HG03354 (cell line): ENCODE results near the gene NOS1AP.
"Not testable (repeated sequence)": the region's sequence is repeated elsewhere in the genome, so short reads cannot be mapped to it uniquely, and the experiment has no call there.

Experiments used
- ATAC-seq: cut with Tn5 transposase; IDR thresholded peaks from one replicate; pipeline ENCODE4 v1.9.1; 2021; ENCODE audit warnings: mild to moderate bottlenecking; ENCODE audit not compliant: unreplicated experiment, poor library complexity, severe bottlenecking

NOS1AP gene

DNA sequence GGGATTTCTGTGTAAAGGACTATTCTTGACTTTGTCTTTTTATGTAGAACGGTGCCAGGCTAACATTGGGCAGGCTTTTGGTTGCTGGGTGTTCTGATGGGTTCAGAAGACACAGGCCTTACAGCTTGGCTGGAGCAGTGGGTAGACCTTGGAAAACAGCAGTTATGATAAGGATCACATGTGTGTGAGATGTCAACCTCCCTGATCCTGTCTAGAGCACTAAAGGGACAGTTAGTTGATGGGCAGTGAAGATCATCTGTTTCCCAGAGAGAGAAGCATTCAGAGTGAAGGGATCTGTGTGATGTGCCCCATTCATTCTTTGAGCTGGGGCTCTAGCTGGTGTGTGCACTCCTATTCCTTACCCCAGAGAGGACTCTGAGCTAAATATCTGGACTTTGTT, 88.0 kb downstream of the NOS1AP start:
- no peak for ATAC-seq

DNA sequence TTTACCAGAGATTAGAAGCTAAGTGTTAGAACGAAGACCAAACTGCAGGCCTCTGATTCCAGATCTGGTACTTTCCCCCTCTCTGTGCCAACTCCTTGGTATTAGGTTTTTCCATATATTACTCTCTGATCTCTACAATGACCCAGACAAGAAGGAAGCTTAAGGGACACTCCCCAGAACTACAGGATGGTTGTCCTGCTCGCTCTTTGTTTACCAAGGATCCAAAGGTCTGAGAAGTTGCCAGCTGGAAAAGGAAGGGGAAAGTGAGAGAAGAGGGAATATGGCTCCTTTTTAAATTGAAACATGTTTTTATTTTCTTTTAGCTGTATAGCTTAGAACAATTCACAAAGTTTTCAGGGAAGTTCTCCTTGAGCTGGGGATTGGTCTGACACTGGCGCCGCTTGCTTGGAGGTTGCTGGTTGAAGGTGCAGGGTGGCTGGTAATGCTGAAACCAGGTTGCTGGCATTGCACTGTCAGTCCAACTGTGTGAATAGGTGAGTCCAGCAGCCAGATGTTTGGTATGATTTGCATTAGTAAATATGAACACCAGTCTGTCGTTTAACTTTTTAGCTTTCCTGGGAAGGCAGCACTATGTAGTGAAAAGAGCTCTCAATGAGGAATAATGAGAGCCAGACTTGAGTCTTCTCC, 89.3 kb downstream of the NOS1AP start:
- no peak for ATAC-seq

DNA sequence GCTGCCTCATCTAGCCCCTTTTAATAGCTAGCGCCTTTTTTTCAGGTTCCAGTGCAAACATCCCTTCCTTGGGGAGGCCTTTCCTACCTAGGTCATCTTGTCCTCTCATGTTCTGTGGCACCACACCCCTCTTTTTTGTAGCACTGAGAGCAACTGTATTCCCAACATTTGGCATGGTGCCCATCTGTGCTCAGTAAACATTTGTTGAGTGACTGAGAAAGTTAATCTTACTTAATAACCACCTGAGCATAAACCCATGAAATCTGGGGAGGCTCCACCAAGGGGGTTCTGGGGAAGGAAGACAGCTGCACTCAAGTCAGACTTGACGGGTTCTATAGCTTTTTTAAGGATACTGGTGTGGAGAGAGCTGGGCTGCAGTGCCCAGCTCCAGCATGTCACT, 90.0 kb downstream of the NOS1AP start:
- no peak for ATAC-seq

DNA sequence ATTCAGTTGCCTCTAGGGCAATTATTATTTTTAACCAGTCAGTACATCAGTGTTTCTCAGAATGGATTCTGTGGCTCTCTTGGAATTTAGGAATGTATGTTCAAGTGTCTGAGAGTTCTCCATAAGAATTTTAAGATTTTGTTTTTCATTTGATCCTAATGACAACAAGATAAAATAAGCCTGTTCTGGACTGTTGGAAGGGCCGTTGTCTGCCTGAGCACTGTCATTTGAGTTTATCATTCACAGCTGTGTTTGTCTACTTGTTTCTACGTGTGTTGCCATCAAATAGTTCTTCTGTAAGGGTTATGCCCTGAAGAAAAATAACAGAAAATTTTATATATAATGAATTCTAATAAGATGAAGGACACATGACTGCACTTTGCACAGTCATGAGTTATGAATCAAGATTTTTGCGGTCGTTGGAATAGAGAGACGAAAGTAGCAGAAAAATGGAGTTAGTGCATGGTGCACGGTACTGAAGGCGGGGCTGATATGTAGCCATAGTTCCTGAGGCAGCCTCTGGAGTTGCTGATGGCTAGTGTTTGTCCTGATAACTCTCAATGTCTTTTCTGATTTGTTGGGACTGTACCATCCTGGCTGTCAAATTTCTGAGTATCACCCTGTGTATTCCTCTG, 92.5 kb downstream of the NOS1AP start:
- no peak for ATAC-seq

DNA sequence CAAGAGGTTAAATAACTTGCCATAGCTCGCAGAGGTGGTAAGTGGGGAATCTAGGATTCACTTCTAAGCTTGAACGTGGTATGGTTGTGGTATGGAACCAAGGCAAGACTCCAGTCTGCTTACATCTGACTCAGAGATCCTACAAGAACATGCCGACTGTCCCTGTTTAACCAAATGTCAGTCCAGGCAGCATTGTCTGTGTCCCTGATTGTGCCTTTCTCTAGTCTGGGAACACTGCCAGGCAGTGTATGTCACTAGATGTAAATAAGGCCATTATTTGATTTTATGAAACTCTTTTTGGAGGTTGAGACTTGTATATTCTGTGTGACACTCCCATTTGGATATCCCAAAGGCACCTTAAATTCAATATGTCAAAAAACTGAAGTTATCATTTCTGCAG, 96.0 kb downstream of the NOS1AP start:
- ATAC-seq: no peak

DNA sequence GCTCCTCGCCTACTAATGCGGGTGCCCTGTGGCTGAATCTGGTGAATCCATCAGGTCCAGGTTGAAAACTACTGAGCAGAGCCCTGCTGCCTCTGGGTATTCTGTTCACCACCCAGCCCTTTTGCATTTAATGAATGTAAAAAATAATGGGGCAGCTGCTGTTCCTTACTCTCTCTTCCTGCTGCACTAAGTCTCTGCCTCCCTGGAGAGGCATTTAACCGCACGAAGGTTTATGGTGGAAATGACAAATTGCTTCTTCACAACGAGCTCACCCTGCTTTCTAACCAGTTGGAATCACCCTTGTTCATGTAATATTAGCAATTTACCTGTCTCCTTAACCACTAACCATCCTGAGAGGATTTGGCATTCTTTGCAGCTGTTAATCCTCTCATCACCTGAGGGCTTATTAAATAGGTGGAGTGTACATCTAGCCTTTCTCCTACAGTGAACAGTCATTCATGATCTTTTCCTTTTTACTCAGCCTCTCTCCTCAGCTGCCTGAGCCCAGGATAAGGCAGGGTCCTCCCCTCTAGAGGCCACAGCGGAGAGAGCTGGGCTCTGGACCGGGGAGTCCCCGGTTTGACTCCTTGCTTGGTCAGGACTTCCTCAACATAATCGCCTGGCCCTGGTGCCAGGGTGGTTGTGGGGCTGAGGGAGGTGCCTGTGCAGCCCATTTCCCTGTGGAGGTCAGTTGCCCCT, 97.6 kb downstream of the NOS1AP start:
- no peak for ATAC-seq

DNA sequence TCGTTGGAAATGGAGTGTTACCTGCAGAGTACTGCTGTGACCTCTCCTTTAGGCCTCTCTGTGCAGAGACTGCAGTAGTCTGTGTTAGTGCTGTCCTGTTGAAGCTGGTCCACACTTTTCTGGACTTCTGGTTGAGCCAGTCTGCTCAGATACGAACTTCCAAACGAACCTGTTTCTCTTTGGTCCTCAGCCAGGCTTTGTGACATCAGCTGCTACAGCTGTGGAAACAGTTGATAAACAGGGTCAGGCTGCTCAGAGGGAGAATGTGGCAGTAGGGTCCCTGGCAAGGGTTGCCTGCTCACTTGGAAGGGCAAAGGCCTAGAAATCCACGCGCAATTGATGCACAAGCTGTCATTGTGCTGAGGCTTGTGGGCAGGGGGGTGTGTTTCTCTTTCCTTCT, 98.8 kb downstream of the NOS1AP start:
- ATAC-seq: no peak

DNA sequence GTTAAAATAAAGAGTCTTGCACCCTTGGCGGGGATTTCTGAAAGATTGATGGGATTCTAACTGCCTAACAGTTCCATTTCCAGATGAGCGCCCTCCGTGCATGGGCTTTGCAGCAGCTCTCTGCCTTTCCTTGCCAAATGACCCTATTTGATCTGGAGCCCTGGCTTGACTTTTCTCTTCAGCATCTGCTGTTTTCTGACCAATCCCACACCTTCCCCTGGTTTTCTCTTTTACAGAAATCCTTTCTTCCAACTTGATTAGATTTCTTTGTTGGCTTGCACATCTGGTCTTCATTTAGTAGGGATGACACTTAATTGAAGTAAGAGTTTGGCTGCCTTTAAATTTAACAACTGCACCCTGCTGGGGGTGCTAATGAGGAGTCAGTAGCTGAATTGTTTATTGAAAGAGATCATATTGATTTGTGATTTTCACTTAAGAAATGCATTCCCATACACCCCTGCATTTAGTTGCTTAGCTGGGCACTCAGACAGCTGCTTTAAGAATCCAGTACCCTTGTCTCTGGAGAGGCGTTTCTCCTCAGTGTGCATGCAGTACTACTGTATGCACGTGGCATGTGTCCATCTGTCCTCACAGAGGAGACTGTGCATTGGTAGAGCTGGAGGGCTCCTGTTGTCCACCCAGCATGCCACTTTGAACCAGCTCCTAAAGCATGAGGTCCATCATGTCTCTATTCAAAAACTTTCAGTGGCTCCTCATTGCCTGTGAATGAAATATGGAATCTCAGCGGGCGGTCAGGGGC, 99.7 kb downstream of the NOS1AP start:
- no peak for ATAC-seq

DNA sequence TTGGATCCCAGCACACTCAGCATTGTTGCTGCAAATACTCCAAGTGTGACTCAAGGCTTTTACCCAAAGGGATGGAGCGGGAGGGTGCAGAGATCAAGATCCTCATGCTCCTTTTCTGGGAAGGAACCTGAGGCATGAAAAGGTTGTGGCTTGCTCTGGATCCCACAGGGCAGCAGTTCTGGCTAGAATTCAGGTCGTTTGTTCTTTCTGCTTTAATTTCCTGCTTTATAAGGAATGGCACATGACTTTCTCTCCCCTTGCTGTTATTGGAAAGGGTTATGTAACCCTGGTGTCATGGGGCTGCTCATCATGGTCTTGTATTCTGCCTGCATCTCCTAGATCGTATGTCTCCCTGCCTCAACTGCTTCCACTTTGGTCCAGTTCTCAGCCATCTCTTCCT, 101.6 kb downstream of the NOS1AP start:
- ATAC-seq: no peak

DNA sequence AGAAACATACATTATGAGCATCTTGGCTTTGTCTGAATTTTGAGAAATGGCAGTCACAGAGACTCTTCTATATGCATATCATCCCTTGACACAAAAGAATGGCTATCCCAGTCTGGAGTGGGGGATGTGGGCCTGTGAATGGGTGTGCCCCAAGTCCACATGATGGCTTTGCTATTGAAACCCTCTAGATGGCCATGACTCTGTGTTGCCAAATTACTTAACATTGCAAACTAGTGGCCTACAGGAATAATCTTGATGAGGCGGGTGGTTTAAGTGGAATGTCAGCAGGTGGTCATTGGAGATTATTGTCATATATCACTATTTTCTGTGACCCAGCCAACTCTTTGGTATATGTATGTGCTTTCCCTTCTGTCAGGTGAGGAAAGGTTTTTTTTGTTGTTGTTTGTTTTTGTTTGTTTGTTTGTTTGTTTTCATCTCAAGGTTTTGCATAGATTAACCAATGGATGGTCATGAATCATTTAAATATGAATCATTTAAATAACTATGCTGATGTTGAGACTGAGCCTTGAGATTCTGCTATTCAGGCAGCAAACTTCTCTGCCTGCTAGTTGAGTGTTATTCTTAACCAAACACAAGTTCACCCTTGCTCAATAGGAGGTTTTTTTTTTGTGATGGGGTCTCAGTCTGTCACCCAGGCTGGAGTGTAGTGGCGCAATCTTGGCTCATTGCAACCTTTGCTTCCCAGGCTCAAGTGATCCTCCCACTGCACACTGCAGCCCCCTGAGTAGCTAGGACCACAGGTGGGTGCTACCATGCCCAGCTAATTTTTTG, 103.0 kb downstream of the NOS1AP start:
- ATAC-seq: no peak

DNA sequence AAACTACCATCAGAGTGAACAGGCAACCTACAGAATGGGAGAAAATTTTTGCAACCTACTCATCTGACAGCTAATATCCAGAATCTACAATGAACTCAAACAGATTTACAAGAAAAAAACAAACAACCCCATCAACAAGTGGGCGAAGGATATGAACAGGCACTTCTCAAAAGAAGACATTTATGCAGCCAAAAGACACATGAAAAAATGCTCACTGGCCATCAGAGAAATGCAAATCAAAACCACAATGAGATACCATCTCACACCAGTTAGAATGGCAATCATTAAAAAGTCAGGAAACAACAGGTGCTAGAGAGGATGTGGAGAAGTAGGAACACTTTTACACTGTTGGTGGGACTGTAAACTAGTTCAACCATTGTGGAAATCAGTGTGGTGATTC, 104.1 kb downstream of the NOS1AP start:
- ATAC-seq: not testable (repeated sequence)

DNA sequence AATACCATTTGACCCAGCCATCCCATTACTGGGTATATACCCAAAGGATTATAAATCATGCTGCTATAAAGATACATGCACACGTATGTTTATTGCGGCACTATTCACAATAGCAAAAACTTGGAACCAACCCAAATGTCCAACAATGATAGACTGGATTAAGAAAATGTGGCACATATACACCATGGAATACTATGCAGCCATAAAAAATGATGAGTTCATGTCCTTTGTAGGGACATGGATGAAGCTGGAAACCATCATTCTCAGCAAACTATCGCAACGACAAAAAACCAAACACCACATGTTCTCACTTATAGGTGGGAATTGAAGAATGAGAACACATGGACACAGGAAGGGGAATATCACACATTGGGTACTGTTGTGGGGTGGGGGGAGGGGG, 104.5 kb downstream of the NOS1AP start:
- not testable (repeated sequence) for ATAC-seq

DNA sequence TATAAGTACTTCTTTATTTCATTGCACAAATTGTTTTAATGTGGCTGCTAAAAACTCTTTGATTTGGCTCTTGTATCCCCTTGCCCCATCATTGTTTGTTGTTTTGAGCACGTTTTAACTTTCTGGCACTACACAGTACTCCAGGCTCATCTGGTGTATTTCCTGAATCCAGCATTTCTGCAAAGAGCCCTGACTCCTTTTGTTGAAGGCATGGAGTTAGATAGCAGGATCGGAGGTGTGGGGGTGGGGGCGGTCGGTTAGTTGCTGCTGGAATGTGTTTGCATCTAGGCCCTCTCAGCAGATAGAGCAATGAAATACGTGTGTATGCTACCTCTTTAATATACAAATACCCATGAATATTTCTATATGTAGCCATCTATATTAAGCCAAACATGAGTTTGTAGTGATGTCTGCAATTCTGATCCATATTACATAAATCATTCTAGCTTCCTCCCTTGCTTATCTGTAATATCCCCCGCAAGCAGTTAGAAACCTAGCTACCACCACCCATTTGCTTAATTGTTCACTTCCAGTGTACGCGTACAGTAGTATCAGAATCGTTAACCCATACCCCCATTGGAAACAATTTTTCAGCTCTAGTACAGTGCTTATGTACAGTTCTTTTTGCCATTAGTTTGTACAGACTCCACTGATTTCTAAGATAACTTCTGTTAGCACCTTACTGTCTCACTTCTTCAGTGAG, 106.0 kb downstream of the NOS1AP start:
- ATAC-seq: no peak

DNA sequence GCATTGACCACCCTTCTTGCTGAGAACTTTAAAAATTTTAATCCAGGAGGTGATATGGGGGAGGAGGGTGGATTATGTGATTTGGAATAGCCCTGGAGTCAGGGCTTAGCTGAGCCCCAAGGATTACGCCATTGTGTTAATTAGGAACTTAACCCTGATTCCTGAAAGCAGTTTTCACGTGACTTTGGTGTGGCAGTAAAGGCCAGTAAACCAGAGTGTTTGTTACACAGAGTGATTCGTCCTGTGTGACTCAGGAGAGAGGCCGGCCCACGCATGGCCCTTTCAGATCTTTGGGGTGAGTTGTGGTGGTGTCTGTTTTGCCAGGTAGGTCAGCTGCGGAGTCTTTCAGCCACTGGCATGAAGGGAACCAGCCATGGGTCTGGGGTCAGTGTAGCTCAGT, 107.6 kb downstream of the NOS1AP start:
- ATAC-seq: no peak

DNA sequence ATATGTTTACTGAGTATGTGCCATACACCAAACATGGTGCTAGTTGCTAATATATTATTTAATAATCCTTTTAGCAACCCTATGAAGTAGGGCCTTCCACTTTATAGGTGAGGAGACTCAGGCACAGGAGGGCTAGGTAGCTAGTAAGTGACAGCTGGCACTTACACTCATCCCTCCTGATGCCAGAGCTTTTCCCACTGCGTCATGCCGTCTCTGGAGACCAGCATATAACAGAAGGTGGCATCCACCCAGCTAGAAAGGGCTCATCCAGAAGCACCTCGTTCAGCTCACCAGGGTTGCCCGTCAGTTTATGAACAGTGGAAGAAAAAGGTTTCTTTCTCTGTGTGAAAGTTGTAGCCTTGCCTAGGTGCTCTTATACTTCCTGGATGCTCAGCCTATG, 108.9 kb downstream of the NOS1AP start:
- no peak for ATAC-seq

DNA sequence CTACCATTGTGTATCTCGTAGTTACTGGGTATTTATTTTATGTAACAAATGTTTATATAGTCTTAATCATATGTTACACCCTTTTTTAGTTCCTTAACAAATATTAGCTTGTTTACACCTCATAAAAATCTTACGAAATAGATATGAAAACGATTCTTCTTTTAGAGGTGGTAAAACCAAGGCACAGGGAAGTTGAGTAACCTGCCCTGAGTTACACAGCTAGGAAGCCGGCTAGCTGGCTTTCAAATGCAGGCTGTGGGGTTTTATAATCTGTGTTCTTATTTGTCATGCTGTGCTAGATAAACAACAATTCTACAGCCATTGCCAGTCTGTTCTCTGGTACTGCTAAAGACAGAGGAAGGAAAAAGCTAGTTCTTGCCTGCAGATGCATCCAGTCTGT, 109.6 kb downstream of the NOS1AP start:
- ATAC-seq: no peak

DNA sequence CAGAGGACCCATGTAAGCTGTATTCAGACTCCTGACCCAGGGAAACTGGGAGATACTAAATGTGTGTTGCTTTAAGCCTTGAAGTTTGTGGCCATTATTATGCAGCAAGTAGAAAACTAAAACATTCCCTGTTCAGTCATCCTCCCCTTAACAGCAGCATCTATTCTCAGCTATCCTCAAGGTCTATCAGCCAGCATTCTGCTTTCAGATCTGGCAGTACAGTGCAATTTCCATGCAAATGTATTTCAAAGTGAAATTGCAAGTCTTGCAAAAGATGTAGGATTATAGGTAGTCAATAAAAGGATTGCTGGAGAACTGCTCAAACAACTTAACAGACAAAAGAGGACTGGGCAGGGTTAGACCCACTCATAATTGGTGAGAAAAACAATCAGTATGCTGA, 111.3 kb downstream of the NOS1AP start:
- no peak for ATAC-seq

DNA sequence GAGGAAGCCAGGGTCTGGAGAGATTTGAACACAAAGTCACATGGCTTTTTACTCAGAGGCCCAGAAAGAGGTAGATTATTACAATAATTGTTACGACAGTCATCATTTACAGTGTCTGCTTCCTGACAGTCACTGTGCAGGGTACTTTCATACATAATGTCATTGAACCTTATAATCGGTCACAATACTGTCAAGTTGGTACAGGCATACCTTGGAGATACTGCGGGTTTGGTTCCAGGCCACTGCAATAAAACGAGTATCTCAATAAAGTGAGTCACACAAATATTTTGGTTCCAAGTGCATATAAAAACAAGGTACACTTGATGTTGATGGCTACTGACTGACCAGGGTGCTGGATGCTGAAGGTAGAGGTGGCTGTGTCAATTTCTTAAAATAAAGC, 112.6 kb downstream of the NOS1AP start:
- no peak for ATAC-seq

DNA sequence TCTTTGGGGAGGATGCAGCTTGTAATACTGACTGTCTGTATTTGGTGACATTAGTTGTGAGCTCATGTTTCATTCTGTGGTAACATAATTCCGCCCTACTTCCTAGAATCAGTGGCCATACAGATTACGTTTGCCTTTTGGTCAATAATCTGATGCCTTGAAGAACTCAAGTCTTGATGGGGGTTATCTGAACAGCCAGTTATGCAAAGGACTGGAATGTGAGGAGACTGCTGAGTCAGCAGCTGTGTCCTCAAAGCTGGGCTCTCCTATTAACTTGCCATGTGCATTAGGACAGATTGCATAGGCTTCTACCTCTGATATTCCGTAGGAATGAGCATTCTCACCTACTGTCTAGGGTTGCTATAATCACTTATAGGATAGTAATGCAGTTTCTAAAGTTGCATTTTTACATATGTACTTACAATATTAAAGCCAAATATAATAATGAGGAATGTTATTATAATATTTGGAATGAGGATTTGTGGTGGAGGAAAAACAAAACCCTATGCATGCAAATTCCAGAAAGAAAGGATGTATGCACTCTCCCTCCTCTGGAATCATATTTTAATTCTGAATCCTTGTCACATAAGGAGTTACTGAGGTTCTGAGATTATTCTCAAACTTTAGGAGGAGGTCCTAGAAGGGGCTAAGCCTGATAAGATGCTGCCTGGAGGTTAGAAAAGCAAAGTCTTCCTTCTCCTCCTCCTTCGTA, 116.0 kb downstream of the NOS1AP start:
- ATAC-seq: no peak
